GM11168 (cell line): Measurements from ENCODE around the gene ACTL9.

Experiments
- in situ Hi-C: fragments of 300-500 bp; cut with MboI; formaldehyde crosslinking; loops from one replicate; pipeline ENCODE4 v1.12.0; 2022; ENCODE audit warnings: low sequenced_read_pairs; ENCODE audit not compliant: unreplicated experiment

ACTL9 gene

DNA sequence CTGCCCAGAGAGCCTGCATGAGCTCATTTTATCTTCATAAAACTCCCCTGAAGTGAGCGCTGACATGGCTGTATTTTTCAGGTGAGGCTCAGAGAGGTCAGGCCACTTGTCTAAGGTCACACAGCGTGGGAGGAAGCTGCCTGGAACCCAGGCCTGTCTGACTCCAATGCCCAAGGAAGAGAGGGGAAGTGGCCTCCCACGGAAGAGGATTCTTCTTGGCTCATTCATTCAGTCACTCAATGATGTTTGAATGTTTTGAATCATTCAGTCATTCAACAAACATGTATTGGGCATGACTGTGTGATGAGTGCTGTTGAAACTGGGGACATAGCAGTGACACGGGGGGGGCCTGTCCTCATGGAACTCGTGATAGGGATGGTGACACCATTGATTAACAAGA, 12.0 kb downstream of the ACTL9 start:
- in situ Hi-C loops = no loop called here

DNA sequence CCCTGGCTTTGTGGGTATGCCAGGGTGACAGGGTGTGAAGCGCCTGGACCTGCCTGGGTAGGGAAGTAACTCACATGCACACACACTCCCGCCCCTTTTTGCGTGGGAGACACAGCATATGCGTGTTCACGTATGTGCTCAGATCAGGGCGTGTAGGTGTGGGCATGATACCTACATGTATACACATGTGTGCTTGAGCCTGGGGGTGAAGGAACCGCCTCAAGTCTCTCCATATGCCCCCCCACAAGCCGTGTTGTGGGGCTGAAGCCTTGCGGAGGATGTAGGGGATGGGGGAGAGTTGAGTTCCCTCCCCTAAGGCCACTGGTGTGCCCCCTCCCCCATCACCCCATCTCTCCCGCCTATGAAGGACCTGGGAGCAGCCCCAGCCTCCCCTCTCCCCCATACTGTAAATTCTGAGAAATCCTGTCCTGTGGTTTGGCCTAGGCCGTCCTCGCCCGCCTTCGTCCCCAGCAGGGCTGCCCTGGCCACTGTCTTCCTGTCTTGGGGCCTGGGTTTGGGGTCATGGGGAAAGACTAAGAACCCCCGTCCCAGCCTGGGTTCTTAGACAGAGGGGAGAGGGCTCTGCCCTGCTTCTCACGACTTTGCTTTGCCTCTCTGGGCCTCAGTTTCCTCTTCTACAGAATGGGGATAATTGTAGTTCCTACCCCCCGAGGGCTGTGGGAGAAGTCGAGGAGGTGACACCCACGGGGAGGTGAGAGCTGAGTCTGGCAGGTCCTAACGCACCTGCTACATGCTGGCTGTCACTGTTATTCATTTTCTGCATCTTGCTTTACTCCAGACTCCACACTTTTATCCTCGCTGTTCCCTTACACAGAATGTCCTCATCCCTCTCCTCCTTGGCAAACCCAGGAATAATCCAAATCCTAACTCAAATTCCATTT, 14.3 kb downstream of the ACTL9 start:
- in situ Hi-C loops = no loop called here

DNA sequence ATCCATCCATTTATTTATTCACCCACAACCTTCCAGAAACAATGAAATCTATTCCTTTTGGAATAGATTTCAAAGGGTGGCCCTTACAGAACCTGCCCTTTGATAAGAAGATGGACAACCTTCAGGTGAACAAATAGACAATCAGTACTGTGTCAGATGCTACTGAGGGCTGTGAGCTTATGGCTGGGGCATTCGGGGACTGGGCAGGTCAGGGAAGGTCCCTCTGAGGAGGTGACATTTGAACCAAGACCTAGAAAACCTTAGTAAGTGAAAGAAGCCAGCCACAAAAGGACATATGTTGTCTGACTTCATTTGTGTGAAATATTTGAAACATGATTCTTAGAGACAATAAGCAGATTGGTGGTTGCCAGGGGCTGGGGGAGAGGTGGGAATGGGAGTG, 15.7 kb downstream of the ACTL9 start:
- in situ Hi-C loops = no loop called here

DNA sequence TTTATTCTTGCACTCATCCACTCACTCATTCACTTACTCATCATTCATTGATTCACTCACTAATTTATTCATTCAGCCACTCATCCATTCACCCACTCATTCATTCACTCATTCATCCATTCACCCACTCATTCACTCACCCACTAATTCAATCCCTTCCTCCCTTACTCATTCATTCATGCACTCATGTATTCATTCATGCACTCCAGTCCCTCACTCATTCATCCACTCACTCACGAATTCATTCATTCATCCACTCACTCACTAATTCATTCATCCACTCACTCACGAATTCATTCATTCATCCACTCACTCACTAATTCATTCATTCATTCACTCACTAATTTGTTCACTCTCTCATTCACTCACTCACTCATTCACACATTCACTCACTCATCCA, 16.1 kb downstream of the ACTL9 start:
- in situ Hi-C loops = no loop called here

DNA sequence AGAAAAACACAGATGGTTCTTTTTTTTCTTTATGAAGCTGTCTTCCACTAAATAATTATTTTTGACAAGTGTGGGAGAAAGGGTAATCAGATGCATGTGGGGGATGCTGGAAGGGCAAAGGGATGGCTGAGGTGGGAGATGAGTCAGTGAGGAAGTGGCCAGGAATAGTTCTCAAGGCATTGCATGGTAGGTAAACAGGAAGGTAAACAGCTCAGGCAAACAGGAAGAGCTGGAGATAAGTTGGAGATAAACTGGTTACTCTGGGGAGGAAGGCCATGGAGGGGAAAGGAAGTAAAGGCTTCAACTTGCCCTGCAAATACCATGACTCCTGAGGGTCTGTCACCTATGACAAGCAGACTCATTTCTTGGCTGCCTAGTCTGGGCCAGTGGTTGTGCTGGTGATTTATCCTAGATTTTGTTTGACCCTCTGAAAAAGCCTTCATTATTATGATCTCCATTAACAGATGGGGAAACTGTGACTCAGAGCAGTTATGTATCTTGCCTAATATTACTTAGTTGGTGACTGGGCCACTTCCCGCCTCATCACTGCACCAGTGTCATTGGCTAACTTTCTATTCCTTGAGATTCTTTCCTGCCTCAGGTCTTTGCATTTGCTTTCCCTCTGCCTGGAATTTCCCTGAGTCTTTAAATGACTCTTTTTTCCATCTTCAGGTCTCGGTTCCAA, 17.1 kb downstream of the ACTL9 start:
- in situ Hi-C loops = no loop called here

DNA sequence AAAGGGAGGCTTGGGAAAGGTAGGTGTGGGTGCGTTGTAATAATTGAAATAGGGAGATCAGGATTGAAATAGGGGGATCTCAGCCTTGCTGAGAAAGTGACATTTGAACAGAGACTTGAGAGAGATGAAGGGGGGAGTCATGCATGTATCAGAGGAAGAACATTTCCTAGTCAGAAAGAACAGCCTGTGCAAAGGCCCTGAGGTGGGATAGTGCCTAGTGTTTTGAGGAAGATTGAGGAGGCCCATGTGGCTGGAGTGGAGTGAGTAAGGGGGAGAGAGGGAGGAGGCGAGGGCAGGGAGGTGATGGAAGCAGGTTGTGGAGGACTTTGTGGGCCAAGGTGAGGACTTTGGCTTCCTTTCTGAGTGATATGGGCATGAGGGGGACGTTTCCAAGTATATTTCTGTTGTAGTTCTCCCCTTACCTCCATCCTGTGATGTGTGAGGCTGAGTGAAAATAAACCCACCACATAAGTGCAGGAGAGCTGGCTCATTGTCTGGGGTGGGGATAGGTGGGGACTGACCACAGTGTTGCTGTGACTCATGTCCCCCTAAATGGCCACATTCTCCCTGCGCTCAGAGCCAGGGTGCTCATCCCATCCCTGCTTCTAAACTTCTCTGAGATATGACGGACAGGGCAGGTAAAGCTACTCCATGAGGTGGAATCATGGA, 17.8 kb downstream of the ACTL9 start:
- in situ Hi-C loops = no loop called here

DNA sequence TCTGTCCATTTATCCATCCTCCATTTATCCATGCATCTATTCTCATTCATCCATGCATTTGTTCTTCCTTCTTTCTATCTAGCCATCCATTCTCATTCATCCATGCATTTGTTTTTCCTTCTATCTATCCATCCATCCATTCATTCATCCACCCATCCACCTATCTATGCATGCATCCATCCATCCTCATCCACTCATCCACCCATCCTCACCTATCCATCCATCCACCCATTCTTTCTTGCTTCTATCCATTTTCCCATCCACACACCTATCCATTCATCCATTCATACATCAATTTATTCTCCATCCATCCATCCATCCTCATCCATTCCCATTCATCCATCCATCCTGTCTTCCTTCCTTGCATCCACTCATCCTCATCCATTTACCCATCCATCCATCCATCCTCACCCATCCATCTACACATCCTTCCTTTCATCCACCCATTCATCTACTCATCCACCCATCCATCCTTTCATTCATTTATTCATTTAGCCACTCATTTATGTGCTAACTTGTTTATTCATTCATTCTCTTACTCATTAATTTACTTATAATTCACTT, 20.3 kb downstream of the ACTL9 start:
- in situ Hi-C loops = no loop called here

DNA sequence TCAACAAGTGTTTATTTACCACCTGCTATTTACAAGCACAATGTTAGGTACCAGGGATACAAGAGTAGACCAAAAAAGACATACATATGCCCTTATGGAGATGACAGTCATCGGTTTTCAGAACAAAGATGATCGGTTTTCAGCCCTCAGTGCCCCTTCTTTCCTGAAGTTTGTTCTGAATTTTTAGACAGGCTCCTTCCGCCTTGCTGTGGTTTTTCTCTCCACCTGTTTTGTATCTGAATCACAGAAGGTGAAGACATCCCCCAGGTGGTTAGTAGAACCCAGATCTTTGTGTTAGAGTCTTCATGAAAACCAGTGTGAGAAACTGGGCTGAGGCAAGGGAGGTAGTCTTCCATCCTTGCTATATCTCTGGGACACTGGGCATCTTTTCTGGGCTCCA, 23.5 kb downstream of the ACTL9 start:
- in situ Hi-C loops = no loop called here

DNA sequence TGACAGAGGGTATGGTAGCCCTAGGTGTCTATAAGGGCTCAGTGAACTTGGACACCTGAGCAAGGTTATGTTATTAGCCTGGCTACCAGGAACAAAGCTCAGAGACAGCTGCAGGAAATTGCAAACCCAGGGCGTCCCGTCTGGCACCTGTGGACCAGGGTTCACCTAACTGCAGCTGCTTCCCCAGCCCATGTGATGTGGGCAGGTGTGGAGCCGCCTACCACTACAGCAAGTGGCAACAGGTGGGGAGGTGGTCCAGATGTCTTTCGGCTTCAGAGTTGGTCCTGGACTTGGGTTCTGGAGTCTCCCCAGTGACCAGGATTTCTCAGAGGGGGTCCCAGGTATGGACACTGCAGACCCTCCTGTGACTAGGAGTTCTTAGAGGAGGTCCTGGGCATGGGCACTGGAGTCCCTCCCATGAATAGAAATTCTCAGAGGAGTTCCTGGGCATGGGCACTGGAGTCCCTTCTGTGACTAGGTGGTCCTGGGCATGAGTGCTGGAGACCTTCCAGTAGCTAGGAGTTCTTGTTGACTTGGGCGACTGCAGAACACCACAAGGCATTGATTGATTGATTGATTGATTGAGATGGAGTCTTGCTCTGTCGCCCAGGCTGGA, 25.2 kb downstream of the ACTL9 start:
- in situ Hi-C loops = no loop called here

DNA sequence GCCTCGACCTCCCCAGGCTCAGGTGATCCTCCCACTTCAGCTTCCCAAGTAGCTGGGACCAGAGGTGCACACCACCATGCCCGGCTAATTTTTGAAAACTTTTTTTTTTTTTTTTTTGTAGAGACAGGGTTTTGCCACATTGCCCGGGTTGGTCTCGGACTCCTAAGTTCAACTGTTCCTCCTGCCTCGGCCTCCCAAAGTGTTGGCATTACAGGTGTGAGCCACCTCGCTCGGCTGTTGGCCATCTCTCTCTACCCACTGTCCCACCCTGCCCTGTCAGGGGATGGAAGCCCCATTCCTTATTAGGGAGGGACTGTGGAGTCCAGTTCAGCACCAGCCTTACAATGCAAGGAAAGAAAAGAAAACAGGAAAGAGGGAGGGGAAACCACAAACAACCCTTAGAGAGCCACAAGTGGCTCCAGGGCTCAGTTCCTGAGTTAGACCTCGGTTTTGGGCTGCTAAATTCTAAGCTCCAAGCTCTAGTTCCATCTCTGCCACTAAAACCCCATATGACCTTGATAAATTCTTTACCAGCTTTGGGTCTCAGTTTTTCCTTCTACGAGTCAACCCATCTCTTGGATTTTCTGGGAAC, 31.7 kb downstream of the ACTL9 start:
- in situ Hi-C loops = no loop called here

DNA sequence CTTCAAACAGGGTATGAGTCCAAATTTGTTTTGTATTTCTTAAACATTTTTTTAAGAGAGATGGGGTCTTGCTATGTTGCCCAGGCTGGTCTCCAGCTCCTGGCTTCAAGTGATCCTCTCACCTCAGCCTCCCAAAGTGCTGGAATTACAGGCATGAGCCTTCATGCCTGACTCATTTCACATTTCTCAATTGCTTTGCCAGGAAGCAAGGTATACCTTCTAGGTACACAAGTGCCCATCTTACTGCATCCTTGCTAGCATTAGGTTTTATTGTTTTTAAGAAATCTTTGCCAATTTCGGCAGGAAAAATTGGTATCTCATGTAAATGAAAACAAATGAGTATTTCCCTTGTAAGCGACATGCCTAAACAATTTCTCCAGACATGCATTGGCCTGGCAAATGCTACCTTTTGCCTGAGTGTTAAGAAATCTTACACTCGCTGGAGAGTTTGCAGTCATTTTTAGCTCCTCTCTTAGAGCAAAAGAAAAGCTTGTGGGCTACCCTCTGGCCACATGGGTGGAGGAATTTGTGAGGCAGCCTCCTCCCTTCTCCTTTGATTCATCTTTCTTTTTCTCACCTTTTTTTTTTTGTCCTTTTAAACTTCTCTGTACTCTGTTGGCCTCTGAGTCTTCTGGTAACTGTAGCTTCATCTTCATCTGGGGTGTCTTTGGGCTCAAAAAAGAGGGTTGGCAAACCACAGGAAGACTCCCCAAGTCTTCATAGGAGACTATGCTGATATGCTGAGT, 33.0 kb downstream of the ACTL9 start:
- in situ Hi-C loops = no loop called here

DNA sequence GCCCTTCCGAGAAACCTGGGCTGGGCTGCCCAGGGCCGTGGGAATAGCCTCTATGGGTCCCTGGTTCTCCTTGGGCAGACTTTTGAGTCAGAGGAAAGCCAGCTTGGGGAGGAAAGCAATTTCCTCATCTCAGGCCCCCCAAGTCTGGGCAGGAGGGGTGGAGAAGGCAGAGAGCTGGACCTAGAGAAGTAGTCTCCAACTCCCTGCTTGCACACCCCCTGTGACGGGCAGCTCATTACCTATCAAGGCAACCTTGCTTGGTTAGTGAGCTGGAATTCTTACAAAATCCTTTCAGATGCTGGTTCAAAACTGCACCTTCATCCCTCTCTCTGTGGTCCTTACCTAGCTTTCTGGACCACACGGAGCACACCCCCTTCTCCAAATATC, 33.9 kb downstream of the ACTL9 start:
- in situ Hi-C loops = no loop called here

DNA sequence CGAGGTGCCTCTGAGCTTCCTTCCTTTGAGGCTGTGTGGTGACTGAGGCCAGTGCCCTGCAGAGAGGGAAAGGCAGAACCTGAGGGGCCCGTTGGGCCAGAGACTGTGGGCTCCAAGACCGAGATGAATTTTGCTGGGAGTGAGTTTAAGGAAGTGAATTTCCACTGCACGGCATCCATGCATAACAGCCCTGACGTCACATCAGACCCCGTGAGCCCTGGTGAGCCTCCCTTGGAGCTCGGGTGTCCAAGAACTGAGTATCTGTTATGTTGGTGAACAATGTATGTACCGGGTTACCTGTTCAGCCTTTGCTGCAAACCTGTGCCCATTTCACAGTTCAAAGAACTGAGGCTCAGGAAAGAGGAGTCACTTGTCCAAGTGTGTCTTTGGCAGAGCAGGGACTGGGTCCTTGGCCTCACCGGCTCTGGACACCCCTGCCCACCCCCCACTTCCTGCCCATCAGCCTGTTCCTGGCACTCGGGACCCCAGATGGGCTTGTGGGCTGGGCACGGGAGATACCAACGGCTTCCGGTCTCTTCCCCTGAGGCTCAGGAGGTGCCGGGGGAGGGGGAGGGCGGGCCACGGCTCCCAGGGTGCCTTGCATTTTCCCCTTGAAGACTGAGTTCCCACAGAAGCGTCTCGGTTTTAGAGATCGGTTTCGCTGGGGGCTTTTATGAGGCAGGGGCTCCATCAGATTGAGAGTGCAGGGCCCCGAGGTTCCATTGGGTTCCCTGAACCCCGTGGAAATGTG, 34.5 kb downstream of the ACTL9 start:
- in situ Hi-C loops = no loop called here

DNA sequence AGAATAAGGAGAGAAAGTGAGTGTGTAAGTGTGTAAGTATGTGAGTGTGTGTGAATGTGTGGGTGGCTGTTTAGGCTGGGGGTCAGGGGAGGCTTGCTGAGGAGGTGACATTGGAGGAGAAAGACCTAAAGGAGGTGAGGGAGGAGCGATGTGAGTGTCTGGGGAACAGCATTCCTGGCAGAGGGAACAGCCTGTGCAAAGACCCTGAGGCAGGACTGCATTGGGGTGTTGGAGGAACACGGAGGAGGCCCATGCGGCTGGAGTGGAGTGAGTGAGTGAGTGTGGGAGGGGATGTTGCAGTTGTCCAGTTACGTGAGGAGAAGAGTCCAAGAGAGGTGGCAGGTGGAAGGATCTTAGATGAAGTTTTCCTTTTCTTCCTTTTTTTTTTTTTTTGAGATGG, 36.3 kb downstream of the ACTL9 start:
- in situ Hi-C loops = no loop called here

DNA sequence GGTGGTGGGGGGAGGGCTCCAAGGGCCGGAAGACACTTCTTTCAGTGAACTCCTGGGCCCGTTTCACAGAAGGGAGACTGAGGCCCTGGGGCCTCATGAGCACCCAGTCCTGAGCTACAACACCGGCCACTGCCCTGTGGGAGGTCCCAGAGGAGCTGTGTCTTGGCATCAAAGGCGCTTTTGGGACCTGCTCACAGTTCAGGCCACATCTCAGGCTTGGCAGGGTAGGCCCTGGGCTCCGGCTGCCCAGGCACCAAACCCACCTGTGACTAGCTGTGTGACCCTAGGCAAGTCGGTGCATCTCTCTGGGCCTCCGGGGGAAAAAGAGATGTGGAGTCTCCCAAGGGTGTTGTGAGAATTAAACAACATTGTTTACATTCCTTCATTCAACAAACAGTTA, 38.7 kb downstream of the ACTL9 start:
- in situ Hi-C loops = no loop called here

DNA sequence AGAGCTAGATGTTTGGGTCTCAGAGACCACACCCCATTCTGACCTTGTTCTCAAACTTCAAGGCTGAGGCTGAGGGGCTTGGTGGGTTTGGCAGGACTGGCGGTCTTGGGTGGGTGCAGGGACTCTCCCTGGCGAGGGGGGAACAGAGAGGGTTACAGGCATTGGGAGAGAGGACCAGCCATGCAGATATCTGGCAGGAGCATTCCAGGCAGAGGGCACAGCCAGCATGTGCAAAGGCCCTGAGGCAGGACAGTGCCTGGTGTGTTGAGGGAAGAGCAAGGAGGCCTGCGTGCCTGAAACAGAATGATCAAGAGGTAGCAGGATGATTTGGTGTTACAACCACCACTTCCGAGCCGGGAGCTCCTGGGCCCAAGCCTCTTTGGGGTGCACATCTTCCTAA, 40.7 kb downstream of the ACTL9 start:
- in situ Hi-C loops = no loop called here

DNA sequence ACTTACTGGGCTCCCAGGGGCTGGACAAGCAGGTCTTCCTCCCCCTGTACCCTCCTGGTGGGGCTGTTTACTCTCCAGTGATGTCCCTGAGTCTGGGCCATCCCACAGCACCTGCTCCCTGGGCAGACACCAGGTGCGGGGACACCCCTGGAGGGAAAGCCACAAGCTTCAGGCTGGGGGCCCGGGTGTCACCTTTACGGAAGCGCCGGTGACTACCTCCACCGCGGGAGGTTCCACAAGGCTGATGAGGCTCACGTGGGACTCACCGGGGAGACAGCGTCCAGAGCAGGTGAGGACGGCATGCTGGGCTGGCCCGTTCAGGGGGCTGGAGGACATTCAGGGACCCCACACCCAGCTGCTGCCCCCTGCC, 43.3 kb downstream of the ACTL9 start:
- in situ Hi-C loops = no loop called here

DNA sequence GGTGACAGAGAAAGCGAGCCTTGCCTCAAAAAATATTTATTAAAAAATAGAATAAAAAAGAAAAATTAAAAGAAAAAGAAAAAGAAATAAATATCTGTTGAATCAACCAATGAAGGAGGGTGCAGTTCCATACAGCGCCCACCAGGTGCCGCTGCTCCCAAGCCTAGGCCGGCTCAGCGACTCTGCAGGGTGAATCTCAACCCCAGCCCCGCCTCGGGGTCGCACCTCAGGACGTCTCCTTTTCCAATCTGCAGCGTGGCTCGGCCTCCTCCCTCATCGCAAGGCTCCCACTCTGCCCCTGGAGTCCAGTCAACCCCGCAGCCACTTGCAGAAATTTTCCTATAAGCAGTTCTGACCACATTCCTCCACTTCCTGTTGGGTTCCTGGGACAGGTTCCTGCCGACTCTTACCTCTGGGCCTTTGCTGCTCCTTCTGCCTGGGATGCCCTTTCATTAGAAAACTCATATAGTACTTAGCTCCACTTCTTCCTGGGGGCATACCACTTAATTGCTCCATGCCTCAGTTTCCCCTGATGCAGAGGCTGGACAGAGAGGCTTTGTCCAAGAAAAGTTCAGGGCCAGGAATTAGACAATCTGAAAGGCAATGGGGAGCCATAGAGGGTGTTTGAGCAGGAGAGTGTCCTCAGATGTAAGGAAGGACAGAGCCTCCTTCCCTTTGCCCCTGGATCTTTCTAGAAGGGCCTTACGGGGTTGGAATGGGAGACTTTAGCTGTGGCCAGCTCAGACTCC, 43.8 kb downstream of the ACTL9 start:
- in situ Hi-C loops = no loop called here
